ENCODE measurements around the gene VPS45.
A peak's percentile ranks its signal among the peaks of the same experiment; 100 is the strongest.
"Not testable (repeated sequence)": the region's sequence is repeated elsewhere in the genome, so short reads cannot be mapped to it uniquely, and the experiment has no call there.

The VPS45 gene

DNA sequence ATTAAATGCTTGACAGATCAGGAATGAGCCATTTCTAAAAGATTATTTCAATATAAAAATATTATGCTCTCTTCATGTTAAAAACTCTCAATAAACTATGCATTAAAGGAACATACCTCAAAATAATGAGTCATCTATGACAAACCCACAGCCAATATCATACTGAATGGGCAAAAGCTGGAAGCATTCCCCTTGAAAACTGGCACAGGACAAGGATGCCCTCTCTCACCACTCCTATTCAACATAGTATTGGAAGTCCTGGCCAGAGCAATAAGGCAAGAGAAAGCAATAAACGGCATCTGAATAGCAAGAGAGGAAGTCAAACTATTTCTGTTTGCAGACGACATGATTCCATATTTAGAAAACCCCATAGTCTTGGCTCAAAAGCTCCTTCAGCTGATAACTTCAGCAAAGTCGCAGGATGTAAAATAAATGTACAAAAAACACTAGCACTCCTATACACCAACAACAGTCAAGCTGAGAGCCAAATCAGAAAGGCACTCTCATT is 15.6 kb upstream of the VPS45 start:
- H3K27ac ChIP-seq (ENCODE audit: low read length); H3K4me1 ChIP-seq (ENCODE audit: control insufficient read depth, insufficient read depth, low read length); DNase-seq (ENCODE audit: low read depth, low spot score); H3K36me3 ChIP-seq (ENCODE audit: control insufficient read depth, insufficient read depth, low read length); H3K4me3 ChIP-seq (ENCODE audit: low read length); H3K9me3 ChIP-seq (ENCODE audit: control insufficient read depth, insufficient read depth, low read length); H3K27me3 ChIP-seq (ENCODE audit: control insufficient read depth, insufficient read depth, low read length): not testable (repeated sequence)
- no CpG with 5 or more reads among the region's 3 CpGs for WGBS (ENCODE audit: insufficient coverage, insufficient read length)

DNA sequence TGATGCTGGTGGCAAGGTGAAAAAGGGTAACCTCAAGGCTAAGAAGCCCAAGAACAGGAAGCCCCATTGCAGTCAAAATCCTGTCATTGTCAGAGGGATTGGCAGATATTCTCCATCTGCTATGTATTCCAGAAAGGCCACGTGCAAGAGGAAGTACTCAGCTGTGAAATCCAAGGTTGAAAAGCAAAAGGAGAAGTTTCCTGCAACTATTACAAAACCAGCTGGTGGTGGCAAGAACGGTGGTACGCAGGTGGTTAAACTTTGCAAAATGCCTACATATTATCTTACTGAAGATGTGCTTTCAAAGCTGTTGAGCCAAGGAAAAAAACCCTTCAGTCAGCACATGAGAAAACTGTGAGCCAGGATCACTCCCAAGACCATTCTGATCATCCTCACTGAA is 13.7 kb upstream of the VPS45 start:
- no peaks in the 10 kb centered on the region for H3K9me3 ChIP-seq (ENCODE audit: control insufficient read depth, insufficient read depth, low read length)
- DNase-seq (ENCODE audit: low read depth, low spot score) = no peak
- H3K27me3 ChIP-seq (ENCODE audit: control insufficient read depth, insufficient read depth, low read length) = no peaks in the 10 kb centered on the region
- WGBS (ENCODE audit: insufficient coverage, insufficient read length) = no CpG with 5 or more reads among the region's 3 CpGs
- no peaks in the 10 kb centered on the region for H3K4me1 ChIP-seq (ENCODE audit: control insufficient read depth, insufficient read depth, low read length)
- no peak overlapping the region for H3K4me3 ChIP-seq (ENCODE audit: low read length)
- no peak overlapping the region for H3K27ac ChIP-seq (ENCODE audit: low read length)
- no peaks in the 10 kb centered on the region for H3K36me3 ChIP-seq (ENCODE audit: control insufficient read depth, insufficient read depth, low read length)

- DNase-seq (ENCODE audit: low read depth, low spot score); H3K9me3 ChIP-seq (ENCODE audit: control insufficient read depth, insufficient read depth, low read length); H3K4me3 ChIP-seq (ENCODE audit: low read length); H3K36me3 ChIP-seq (ENCODE audit: control insufficient read depth, insufficient read depth, low read length); H3K27ac ChIP-seq (ENCODE audit: low read length); H3K27me3 ChIP-seq (ENCODE audit: control insufficient read depth, insufficient read depth, low read length); H3K4me1 ChIP-seq (ENCODE audit: control insufficient read depth, insufficient read depth, low read length): not testable (repeated sequence)
- no CpG with 5 or more reads among the region's 4 CpGs for WGBS (ENCODE audit: insufficient coverage, insufficient read length)
These were observed 12.1 kb upstream of the VPS45 start for GRCh38 chr1:150055507-150055906.

DNA sequence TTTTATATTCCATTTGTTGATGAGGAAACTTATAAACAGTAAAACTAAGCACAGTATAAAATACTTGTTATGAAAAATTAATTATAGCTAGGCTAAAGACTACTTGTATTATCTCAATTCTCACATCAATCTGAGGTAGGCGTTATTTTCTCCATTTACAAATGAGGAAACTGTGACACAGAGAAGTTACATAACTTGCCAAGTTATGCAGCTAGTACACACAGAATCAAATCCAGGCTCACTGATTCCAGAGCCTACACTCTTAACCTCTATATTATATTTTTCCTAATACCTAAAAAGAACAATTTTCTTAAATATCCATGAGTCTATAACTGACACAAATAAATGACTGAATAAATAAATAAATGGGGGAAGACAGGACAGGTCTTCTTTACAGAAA is 11.2 kb upstream of the VPS45 start:
- no CpG with 5 or more reads among the region's 1 CpG for WGBS (ENCODE audit: insufficient coverage, insufficient read length)
- H3K36me3 ChIP-seq (ENCODE audit: control insufficient read depth, insufficient read depth, low read length) = no peaks in the 10 kb centered on the region
- H3K27ac ChIP-seq (ENCODE audit: low read length) = no peak overlapping the region
- no peaks in the 10 kb centered on the region for H3K4me1 ChIP-seq (ENCODE audit: control insufficient read depth, insufficient read depth, low read length)
- H3K4me3 ChIP-seq (ENCODE audit: low read length) = no peak overlapping the region
- no peaks in the 10 kb centered on the region for H3K27me3 ChIP-seq (ENCODE audit: control insufficient read depth, insufficient read depth, low read length)
- H3K9me3 ChIP-seq (ENCODE audit: control insufficient read depth, insufficient read depth, low read length) = no peaks in the 10 kb centered on the region
- DNase-seq (ENCODE audit: low read depth, low spot score) = no peak

DNA sequence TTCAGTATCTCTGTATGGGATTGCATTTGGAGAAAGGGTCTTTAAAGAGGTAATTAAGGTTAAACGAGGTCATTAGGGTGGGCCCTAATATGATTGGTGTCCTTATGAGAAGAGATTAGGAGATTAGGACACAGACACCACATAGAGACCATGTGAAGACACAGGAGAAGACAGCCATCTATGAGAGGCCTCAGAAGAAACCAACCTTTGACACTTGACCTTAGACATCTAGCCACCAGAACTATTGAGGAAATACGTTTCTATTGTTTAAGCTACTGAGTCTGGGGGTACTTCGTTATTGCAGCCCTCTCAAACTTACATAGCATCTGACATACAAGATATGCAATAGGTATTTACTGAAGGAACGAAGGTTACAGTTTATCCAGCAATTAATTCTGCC is 7.3 kb upstream of the VPS45 start:
- H3K36me3 ChIP-seq (ENCODE audit: control insufficient read depth, insufficient read depth, low read length) = no peaks in the 10 kb centered on the region
- H3K9me3 ChIP-seq (ENCODE audit: control insufficient read depth, insufficient read depth, low read length) = no peaks in the 10 kb centered on the region
- DNase-seq (ENCODE audit: low read depth, low spot score) = no peak
- WGBS (ENCODE audit: insufficient coverage, insufficient read length) = no CpG with 5 or more reads among the region's 4 CpGs
- no peak overlapping the region for H3K27ac ChIP-seq (ENCODE audit: low read length)
- no peak overlapping the region for H3K4me3 ChIP-seq (ENCODE audit: low read length)
- no peaks in the 10 kb centered on the region for H3K27me3 ChIP-seq (ENCODE audit: control insufficient read depth, insufficient read depth, low read length)
- H3K4me1 ChIP-seq (ENCODE audit: control insufficient read depth, insufficient read depth, low read length) = no peaks in the 10 kb centered on the region

GRCh38 chr1:150061632-150062101 is 5.9 kb upstream of the VPS45 start:
- H3K4me3 ChIP-seq (ENCODE audit: low read length) = no peak overlapping the region
- no peaks in the 10 kb centered on the region for H3K9me3 ChIP-seq (ENCODE audit: control insufficient read depth, insufficient read depth, low read length)
- H3K4me1 ChIP-seq (ENCODE audit: control insufficient read depth, insufficient read depth, low read length) = no peaks in the 10 kb centered on the region
- no peak for DNase-seq (ENCODE audit: low read depth, low spot score)
- no peak overlapping the region for H3K27ac ChIP-seq (ENCODE audit: low read length)
- WGBS (ENCODE audit: insufficient coverage, insufficient read length) = no CpG with 5 or more reads among the region's 3 CpGs
- H3K36me3 ChIP-seq (ENCODE audit: control insufficient read depth, insufficient read depth, low read length) = no peaks in the 10 kb centered on the region
- no peaks in the 10 kb centered on the region for H3K27me3 ChIP-seq (ENCODE audit: control insufficient read depth, insufficient read depth, low read length)

GRCh38 chr1:150062113-150062512 is 5.5 kb upstream of the VPS45 start:
- Histone ChIP-seq H3K4me3 (ENCODE audit: low read length) (no peak overlapping the region), H3K4me1 (ENCODE audit: control insufficient read depth, insufficient read depth, low read length) (no peaks in the 10 kb centered on the region), H3K27me3 (ENCODE audit: control insufficient read depth, insufficient read depth, low read length) (no peaks in the 10 kb centered on the region), H3K27ac (ENCODE audit: low read length) (no peak overlapping the region), H3K36me3 (ENCODE audit: control insufficient read depth, insufficient read depth, low read length) (no peaks in the 10 kb centered on the region), H3K9me3 (ENCODE audit: control insufficient read depth, insufficient read depth, low read length) (no peaks in the 10 kb centered on the region)
- DNase-seq (ENCODE audit: low read depth, low spot score) = no peak
- no CpG with 5 or more reads among the region's 4 CpGs for WGBS (ENCODE audit: insufficient coverage, insufficient read length)

- no peaks in the 10 kb centered on the region for H3K27me3 ChIP-seq (ENCODE audit: control insufficient read depth, insufficient read depth, low read length)
- no peak overlapping the region for H3K27ac ChIP-seq (ENCODE audit: low read length)
- H3K36me3 ChIP-seq (ENCODE audit: control insufficient read depth, insufficient read depth, low read length) = no peaks in the 10 kb centered on the region
- no peak for DNase-seq (ENCODE audit: low read depth, low spot score)
- WGBS (ENCODE audit: insufficient coverage, insufficient read length) = no CpG with 5 or more reads among the region's 5 CpGs
- H3K4me1 ChIP-seq (ENCODE audit: control insufficient read depth, insufficient read depth, low read length) = no peaks in the 10 kb centered on the region
- H3K9me3 ChIP-seq (ENCODE audit: control insufficient read depth, insufficient read depth, low read length) = no peaks in the 10 kb centered on the region
- H3K4me3 ChIP-seq (ENCODE audit: low read length) = no peak overlapping the region
These were observed 2.2 kb upstream of the VPS45 start for GRCh38 chr1:150065184-150065871.

DNA sequence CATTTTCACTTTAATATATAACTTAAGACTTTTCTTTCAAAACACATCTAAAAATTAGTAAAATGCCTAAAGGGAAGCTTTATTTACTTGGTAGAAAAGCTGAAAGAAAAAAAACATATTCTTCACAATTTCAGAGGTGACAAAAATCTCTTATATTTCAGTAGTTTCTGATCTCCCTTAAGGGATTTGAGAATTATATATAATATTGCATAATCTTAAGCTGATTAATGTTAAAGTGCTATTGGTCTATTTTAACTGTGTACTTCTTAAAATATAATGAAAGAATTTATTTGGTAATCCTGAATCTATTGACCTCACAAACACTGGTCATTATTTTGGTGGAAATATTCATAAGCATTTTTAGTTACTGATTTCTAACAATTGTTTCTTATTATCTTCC is 1.2 kb upstream of the VPS45 start:
- Histone ChIP-seq H3K27me3 (ENCODE audit: control insufficient read depth, insufficient read depth, low read length) (no peaks in the 10 kb centered on the region), H3K4me1 (ENCODE audit: control insufficient read depth, insufficient read depth, low read length) (no peaks in the 10 kb centered on the region), H3K27ac (ENCODE audit: low read length) (no peak overlapping the region), H3K36me3 (ENCODE audit: control insufficient read depth, insufficient read depth, low read length) (no peaks in the 10 kb centered on the region), H3K9me3 (ENCODE audit: control insufficient read depth, insufficient read depth, low read length) (no peaks in the 10 kb centered on the region), H3K4me3 (ENCODE audit: low read length) (peak overlapping the region; percentile 84; the same call in 1 of the 2 replicates)
- no peak for DNase-seq (ENCODE audit: low read depth, low spot score)

GRCh38 chr1:150066838-150067183 is 765 bp upstream of the VPS45 start:
- Histone ChIP-seq H3K4me1 (ENCODE audit: control insufficient read depth, insufficient read depth, low read length) (no peaks in the 10 kb centered on the region), H3K27me3 (ENCODE audit: control insufficient read depth, insufficient read depth, low read length) (no peaks in the 10 kb centered on the region), H3K27ac (ENCODE audit: low read length) (no peak overlapping the region), H3K9me3 (ENCODE audit: control insufficient read depth, insufficient read depth, low read length) (no peaks in the 10 kb centered on the region), H3K4me3 (ENCODE audit: low read length) (peak overlapping the region; percentile 84; the same call in 1 of the 2 replicates), H3K36me3 (ENCODE audit: control insufficient read depth, insufficient read depth, low read length) (no peaks in the 10 kb centered on the region)
- DNase-seq (ENCODE audit: low read depth, low spot score) = peak; percentile 20
- WGBS (ENCODE audit: insufficient coverage, insufficient read length) = no CpG with 5 or more reads among the region's 18 CpGs

- no peaks in the 10 kb centered on the region for H3K36me3 ChIP-seq (ENCODE audit: control insufficient read depth, insufficient read depth, low read length)
- H3K4me3 ChIP-seq (ENCODE audit: low read length) = peak overlapping the region; percentile 84; the same call in 1 of the 2 replicates
- DNase-seq (ENCODE audit: low read depth, low spot score) = no peak
- no peaks in the 10 kb centered on the region for H3K4me1 ChIP-seq (ENCODE audit: control insufficient read depth, insufficient read depth, low read length)
- H3K27ac ChIP-seq (ENCODE audit: low read length) = no peak overlapping the region
- H3K27me3 ChIP-seq (ENCODE audit: control insufficient read depth, insufficient read depth, low read length) = no peaks in the 10 kb centered on the region
- no CpG with 5 or more reads among the region's 2 CpGs for WGBS (ENCODE audit: insufficient coverage, insufficient read length)
- H3K9me3 ChIP-seq (ENCODE audit: control insufficient read depth, insufficient read depth, low read length) = no peaks in the 10 kb centered on the region
These were observed 496 bp downstream of the VPS45 start for GRCh38 chr1:150068109-150068435.
